Right lobe of liver (tissue), 4 donors: ENCODE results near the gene NOB1.

Experiments
- CTCF ChIP-seq, 4 donors: fragments of 200-600 bp in 3 of 4; fragments of 450-650 bp in 1 of 4; IDR thresholded peaks; one replicate each; pipeline versions ENCODE4 v1.5.1 to v1.8.0; 2016 to 2022; ENCODE audit warnings: antibody characterized with exemption in 4 of 4, mild to moderate bottlenecking in 2 of 4
- POLR2A ChIP-seq: fragments of 450-650 bp; IDR thresholded peaks from one replicate; pipeline ENCODE4 v1.6.1; 2017; ENCODE audit warnings: antibody characterized with exemption, mild to moderate bottlenecking
- donor health status: DM: no; HTN: no; CAD: no.
- donor health status: DM: no; HTN: no; CAD: no.
- donor health status: DM: no; HTN: yes; CAD: no.

GRCh38 chr16:69768666-69769065 is 13.9 kb upstream of the NOB1 start:
- TF ChIP-seq CTCF (IDR thresholded peaks at IDR 0.05), result no peak
- no peak for TF ChIP-seq POLR2A
